T-helper 1 cell treated with Interleukin-12 subunit alpha and Interleukin-12 subunit beta and Interleukin-4 antibody, amounts not matched to agents 30 ng/mL and 1 ng/mL, for 36 hours (primary cell): ENCODE measurements around the gene GRIK4. TPM values are rescaled to one million over a fixed set of nuclear protein-coding genes. Genes with fewer than 3 reads are reported as not detected.

Experiments
- intact Hi-C: fragments of 100-400 bp; cut with micrococcal nuclease; formaldehyde crosslinking; loops from one replicate; pipeline ENCODE4 v1.15.1; 2024
- total RNA-seq: library from RNA; stranded (reverse); gene quantifications from 2 replicates; pipeline ENCODE4 v1.2.3, GENCODE V29; 2022

The GRIK4 gene
- total RNA-seq, 1 donor from 2014 or later, result not detected

- intact Hi-C loops, result no loop called here
These were observed 467.2 kb downstream of the GRIK4 start for GRCh38 chr11:120978701-120979100.

GRCh38 chr11:120985718-120986569 is 474.4 kb downstream of the GRIK4 start:
- intact Hi-C loops, result loop anchor here (2.0 kb wide), 1 partner anchor 37 kb away; no protein-coding TSS in a partner anchor

GRCh38 chr11:120988603-120989002 is 477.1 kb downstream of the GRIK4 start:
- intact Hi-C loops, result no loop called here

- intact Hi-C loops, result no loop called here
These were observed 480.5 kb downstream of the GRIK4 start for GRCh38 chr11:120991830-120992686.

- intact Hi-C loops, result no loop called here
These were observed 482.7 kb downstream of the GRIK4 start for GRCh38 chr11:120994091-120994859.

GRCh38 chr11:120995184-120995583 is 483.6 kb downstream of the GRIK4 start:
- intact Hi-C loops, result no loop called here

GRCh38 chr11:120996973-120997372 is 485.4 kb downstream of the GRIK4 start:
- intact Hi-C loops, result no loop called here

GRCh38 chr11:120998581-120998980 is 487.0 kb downstream of the GRIK4 start:
- intact Hi-C loops, result no loop called here

GRCh38 chr11:121004206-121004840 is 492.8 kb downstream of the GRIK4 start:
- intact Hi-C loops, result no loop called here

GRCh38 chr11:121006922-121007321 is 495.4 kb downstream of the GRIK4 start:
- intact Hi-C loops, result no loop called here

GRCh38 chr11:121008551-121008950 is 497.0 kb downstream of the GRIK4 start:
- intact Hi-C loops, result no loop called here

- intact Hi-C loops, result no loop called here
These were observed 500.5 kb downstream of the GRIK4 start for GRCh38 chr11:121012091-121012490.

GRCh38 chr11:121018746-121019145 is 507.2 kb downstream of the GRIK4 start:
- intact Hi-C loops, result no loop called here

- intact Hi-C loops, result loop anchor here (2.0 to 10.0 kb wide), 2 partner anchors 35 to 687 kb away; partner anchors contain the start of gene ARHGEF12
These were observed 510.2 kb downstream of the GRIK4 start for GRCh38 chr11:121021718-121022117.

- intact Hi-C loops, result loop anchor here (2.0 to 10.0 kb wide), 2 partner anchors 37 to 689 kb away; partner anchors contain the start of gene ARHGEF12
These were observed 512.6 kb downstream of the GRIK4 start, which contains the start of gene TBCEL for GRCh38 chr11:121023848-121024751. TBCEL (plus strand) TSS chr11:121024102; CDS start chr11:121045691, 21,589 bp downstream.

- intact Hi-C loops, result loop anchor here (5.0 to 10.0 kb wide), 2 partner anchors 267 to 690 kb away; partner anchors contain the start of genes ARHGEF12 and SC5D
These were observed 513.4 kb downstream of the GRIK4 start for GRCh38 chr11:121024989-121025388.

- intact Hi-C loops, result loop anchor here (5.0 to 10.0 kb wide), 2 partner anchors 263 to 694 kb away; partner anchors contain the start of genes ARHGEF12 and SC5D
These were observed 517.6 kb downstream of the GRIK4 start for GRCh38 chr11:121029153-121029552.

GRCh38 chr11:121029813-121030445 is 518.4 kb downstream of the GRIK4 start:
- intact Hi-C loops, result loop anchor here (5.0 to 10.0 kb wide), 2 partner anchors 262 to 695 kb away; partner anchors contain the start of genes ARHGEF12 and SC5D

GRCh38 chr11:121031167-121031566 is 519.6 kb downstream of the GRIK4 start:
- intact Hi-C loops, result no loop called here
